Activated CD4-positive, alpha-beta T cell treated with anti-CD3 and anti-CD28 coated beads, Interleukin-2, amount 10 ng/mL, durations not matched to agents 7 days and 5 days (primary cell): ENCODE data around the gene ZNF521. TPM values are rescaled to one million over a fixed set of nuclear protein-coding genes. Genes with fewer than 3 reads are reported as not detected.

ENCODE experiments used
- CTCF ChIA-PET: fragments of 350-600 bp; sonication (Branson Sonifier 250); formaldehyde crosslinking; loops from one replicate; lab custom pipeline; 2021; ENCODE audit warnings: antibody characterized with exemption; lab: Charles Lee
- POLR2A ChIA-PET: fragments of 350-600 bp; sonication (Branson Sonifier 250); formaldehyde crosslinking; loops from one replicate; lab custom pipeline; 2021; ENCODE audit warnings: antibody characterized with exemption; lab: Charles Lee
- DNase-seq: peaks from one replicate; pipeline ENCODE4 v3.0.0-alpha.2; 2020
- H3K27ac Mint-ChIP-seq: one replicate; pipeline ENCODE4 v1.8.0; 2021; ENCODE audit warnings: mild to moderate bottlenecking, moderate library complexity, mixed read lengths
- H3K27me3 Mint-ChIP-seq: one replicate; pipeline ENCODE4 v1.8.0; 2021; ENCODE audit warnings: mixed read lengths
- H3K36me3 Mint-ChIP-seq: one replicate; pipeline ENCODE4 v1.8.0; 2021; ENCODE audit warnings: low read depth, mixed read lengths
- H3K4me1 Mint-ChIP-seq: one replicate; pipeline ENCODE4 v1.8.0; 2021; ENCODE audit warnings: mixed read lengths
- H3K4me3 Mint-ChIP-seq: one replicate; pipeline ENCODE4 v1.8.0; 2021; ENCODE audit warnings: mild to moderate bottlenecking, moderate library complexity, mixed read lengths
- H3K9me3 Mint-ChIP-seq: one replicate; pipeline ENCODE4 v1.8.0; 2021; ENCODE audit warnings: mixed read lengths
- total RNA-seq, 2 experiments: library from RNA; stranded (reverse); gene quantifications; one replicate each; pipeline ENCODE4 v1.2.3, GENCODE V29; 2021

ZNF521 gene
- total RNA-seq, 2 experiments from 2014 or later: not detected

- POLR2A ChIA-PET: no interaction called here
- Mint-ChIP-seq H3K27ac (no peak overlapping the region), H3K27me3 (peaks cover 4% of the 10 kb centered on the region), H3K4me3 (no peak overlapping the region), H3K9me3 (no peaks in the 10 kb centered on the region), H3K36me3 (no peaks in the 10 kb centered on the region), H3K4me1 (no peaks in the 10 kb centered on the region)
- DNase-seq: no peak
- CTCF ChIA-PET: interaction anchor here (0.6 kb wide), 1 partner anchor 591 kb away, joined by 4 read pairs; no protein-coding TSS in a partner anchor
Observed at GRCh38 chr18:25125680-25126079, 226.3 kb downstream of the ZNF521 start.

- CTCF ChIA-PET: no interaction called here
- no peak overlapping the region for H3K4me3 Mint-ChIP-seq
- H3K9me3 Mint-ChIP-seq: no peaks in the 10 kb centered on the region
- DNase-seq: no peak
- POLR2A ChIA-PET: no interaction called here
- no peaks in the 10 kb centered on the region for H3K36me3 Mint-ChIP-seq
- H3K27me3 Mint-ChIP-seq: peaks cover 3% of the 10 kb centered on the region
- H3K4me1 Mint-ChIP-seq: no peaks in the 10 kb centered on the region
- no peak overlapping the region for H3K27ac Mint-ChIP-seq
Observed at GRCh38 chr18:25123438-25124232, 228.3 kb downstream of the ZNF521 start.

GRCh38 chr18:25121442-25121841 is 230.5 kb downstream of the ZNF521 start:
- Mint-ChIP-seq H3K9me3 (no peaks in the 10 kb centered on the region), H3K4me1 (no peaks in the 10 kb centered on the region), H3K27ac (no peak overlapping the region), H3K36me3 (no peaks in the 10 kb centered on the region), H3K4me3 (no peak overlapping the region), H3K27me3 (peaks cover 3% of the 10 kb centered on the region)
- ChIA-PET CTCF (interaction anchor here (0.7 kb wide), 1 partner anchor 508 kb away, joined by 3 read pairs; no protein-coding TSS in a partner anchor), POLR2A (no interaction called here)
- no peak for DNase-seq

GRCh38 chr18:25113566-25113965 is 238.4 kb downstream of the ZNF521 start:
- POLR2A ChIA-PET: no interaction called here
- CTCF ChIA-PET: no interaction called here

GRCh38 chr18:25112821-25113434 is 239.0 kb downstream of the ZNF521 start:
- Mint-ChIP-seq H3K27ac (no peak overlapping the region), H3K27me3 (no peaks in the 10 kb centered on the region), H3K4me1 (no peaks in the 10 kb centered on the region), H3K36me3 (no peaks in the 10 kb centered on the region), H3K9me3 (no peaks in the 10 kb centered on the region), H3K4me3 (no peak overlapping the region)
- POLR2A ChIA-PET: no interaction called here
- DNase-seq: no peak
- CTCF ChIA-PET: no interaction called here

More at GRCh38 chr18:25113566-25113965, 238.4 kb downstream of the ZNF521 start:
- Mint-ChIP-seq H3K27ac (no peak overlapping the region), H3K36me3 (no peaks in the 10 kb centered on the region), H3K4me1 (no peaks in the 10 kb centered on the region), H3K9me3 (no peaks in the 10 kb centered on the region), H3K27me3 (no peaks in the 10 kb centered on the region), H3K4me3 (no peak overlapping the region)
- DNase-seq: no peak

- no peak overlapping the region for H3K4me3 Mint-ChIP-seq
- H3K27ac Mint-ChIP-seq: no peak overlapping the region
- no peak for DNase-seq
- H3K9me3 Mint-ChIP-seq: no peaks in the 10 kb centered on the region
- ChIA-PET POLR2A (no interaction called here), CTCF (no interaction called here)
- H3K27me3 Mint-ChIP-seq: no peaks in the 10 kb centered on the region
- H3K36me3 Mint-ChIP-seq: no peaks in the 10 kb centered on the region
- H3K4me1 Mint-ChIP-seq: no peaks in the 10 kb centered on the region
Observed at GRCh38 chr18:25111377-25112288, 240.3 kb downstream of the ZNF521 start.

GRCh38 chr18:25109484-25109883 is 242.5 kb downstream of the ZNF521 start:
- CTCF ChIA-PET: no interaction called here
- H3K4me1 Mint-ChIP-seq: no peaks in the 10 kb centered on the region
- H3K36me3 Mint-ChIP-seq: no peaks in the 10 kb centered on the region
- H3K9me3 Mint-ChIP-seq: no peaks in the 10 kb centered on the region
- POLR2A ChIA-PET: no interaction called here
- no peak overlapping the region for H3K4me3 Mint-ChIP-seq
- no peak for DNase-seq
- no peaks in the 10 kb centered on the region for H3K27me3 Mint-ChIP-seq
- no peak overlapping the region for H3K27ac Mint-ChIP-seq

GRCh38 chr18:25103468-25104155 is 248.4 kb downstream of the ZNF521 start:
- POLR2A ChIA-PET: no interaction called here
- CTCF ChIA-PET: no interaction called here
- Mint-ChIP-seq H3K4me3 (no peak overlapping the region), H3K9me3 (no peaks in the 10 kb centered on the region), H3K27ac (no peak overlapping the region), H3K27me3 (no peaks in the 10 kb centered on the region), H3K4me1 (no peaks in the 10 kb centered on the region), H3K36me3 (no peaks in the 10 kb centered on the region)
- no peak for DNase-seq

GRCh38 chr18:25102662-25103061 is 249.3 kb downstream of the ZNF521 start:
- no peak for DNase-seq
- Mint-ChIP-seq H3K4me3 (no peak overlapping the region), H3K27ac (no peak overlapping the region), H3K27me3 (no peaks in the 10 kb centered on the region), H3K4me1 (no peaks in the 10 kb centered on the region), H3K9me3 (no peaks in the 10 kb centered on the region), H3K36me3 (no peaks in the 10 kb centered on the region)
- CTCF ChIA-PET: interaction anchor here (0.5 kb wide), 1 partner anchor 68 kb away, joined by 3 read pairs; no protein-coding TSS in a partner anchor
- POLR2A ChIA-PET: no interaction called here

GRCh38 chr18:25100418-25100817 is 251.5 kb downstream of the ZNF521 start:
- H3K9me3 Mint-ChIP-seq: no peaks in the 10 kb centered on the region
- ChIA-PET POLR2A (no interaction called here), CTCF (no interaction called here)
- no peaks in the 10 kb centered on the region for H3K4me1 Mint-ChIP-seq
- no peaks in the 10 kb centered on the region for H3K36me3 Mint-ChIP-seq
- no peak overlapping the region for H3K27ac Mint-ChIP-seq
- H3K4me3 Mint-ChIP-seq: no peak overlapping the region
- DNase-seq: no peak
- no peaks in the 10 kb centered on the region for H3K27me3 Mint-ChIP-seq

- Mint-ChIP-seq H3K36me3 (no peaks in the 10 kb centered on the region), H3K4me3 (no peak overlapping the region), H3K27me3 (no peaks in the 10 kb centered on the region), H3K9me3 (no peaks in the 10 kb centered on the region), H3K4me1 (no peaks in the 10 kb centered on the region), H3K27ac (no peak overlapping the region)
- DNase-seq: no peak
- CTCF ChIA-PET: no interaction called here
- POLR2A ChIA-PET: no interaction called here
Observed at GRCh38 chr18:25099895-25100294, 252.1 kb downstream of the ZNF521 start.

- Mint-ChIP-seq H3K4me1 (no peaks in the 10 kb centered on the region), H3K4me3 (no peak overlapping the region), H3K36me3 (no peaks in the 10 kb centered on the region), H3K27ac (no peak overlapping the region), H3K27me3 (no peaks in the 10 kb centered on the region), H3K9me3 (no peaks in the 10 kb centered on the region)
- POLR2A ChIA-PET: no interaction called here
- DNase-seq: no peak
- CTCF ChIA-PET: no interaction called here
Observed at GRCh38 chr18:25097569-25098056, 254.4 kb downstream of the ZNF521 start.
